ENCODE measurements around the gene RCOR1.

GRCh38 chr14:102723650-102724049 is 131.2 kb downstream of the RCOR1 start:
- TF ChIP-seq POLR2AphosphoS5 (IDR thresholded peaks at IDR 0.05; ENCODE audit: low read depth, low read length) (no peak), TAF1 (IDR thresholded peaks at IDR 0.05; ENCODE audit: borderline replicate concordance, insufficient read depth, low read length) (no peak), SIN3A (IDR thresholded peaks at IDR 0.05; ENCODE audit: borderline replicate concordance, insufficient read depth, low read length) (no peak)
- TF ChIP-seq, protein P1, sequence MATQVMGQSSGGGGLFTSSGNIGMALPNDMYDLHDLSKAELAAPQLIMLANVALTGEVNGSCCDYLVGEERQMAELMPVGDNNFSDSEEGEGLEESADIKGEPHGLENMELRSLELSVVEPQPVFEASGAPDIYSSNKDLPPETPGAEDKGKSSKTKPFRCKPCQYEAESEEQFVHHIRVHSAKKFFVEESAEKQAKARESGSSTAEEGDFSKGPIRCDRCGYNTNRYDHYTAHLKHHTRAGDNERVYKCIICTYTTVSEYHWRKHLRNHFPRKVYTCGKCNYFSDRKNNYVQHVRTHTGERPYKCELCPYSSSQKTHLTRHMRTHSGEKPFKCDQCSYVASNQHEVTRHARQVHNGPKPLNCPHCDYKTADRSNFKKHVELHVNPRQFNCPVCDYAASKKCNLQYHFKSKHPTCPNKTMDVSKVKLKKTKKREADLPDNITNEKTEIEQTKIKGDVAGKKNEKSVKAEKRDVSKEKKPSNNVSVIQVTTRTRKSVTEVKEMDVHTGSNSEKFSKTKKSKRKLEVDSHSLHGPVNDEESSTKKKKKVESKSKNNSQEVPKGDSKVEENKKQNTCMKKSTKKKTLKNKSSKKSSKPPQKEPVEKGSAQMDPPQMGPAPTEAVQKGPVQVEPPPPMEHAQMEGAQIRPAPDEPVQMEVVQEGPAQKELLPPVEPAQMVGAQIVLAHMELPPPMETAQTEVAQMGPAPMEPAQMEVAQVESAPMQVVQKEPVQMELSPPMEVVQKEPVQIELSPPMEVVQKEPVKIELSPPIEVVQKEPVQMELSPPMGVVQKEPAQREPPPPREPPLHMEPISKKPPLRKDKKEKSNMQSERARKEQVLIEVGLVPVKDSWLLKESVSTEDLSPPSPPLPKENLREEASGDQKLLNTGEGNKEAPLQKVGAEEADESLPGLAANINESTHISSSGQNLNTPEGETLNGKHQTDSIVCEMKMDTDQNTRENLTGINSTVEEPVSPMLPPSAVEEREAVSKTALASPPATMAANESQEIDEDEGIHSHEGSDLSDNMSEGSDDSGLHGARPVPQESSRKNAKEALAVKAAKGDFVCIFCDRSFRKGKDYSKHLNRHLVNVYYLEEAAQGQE (IDR thresholded peaks at IDR 0.05; ENCODE audit: insufficient read depth in 1 of 2, low read depth in 2 of 2, low read length in 2 of 2), result no peak
